HG03175 (cell line): ENCODE results near the gene IFNL2.
"Not testable (repeated sequence)": the region's sequence is repeated elsewhere in the genome, so short reads cannot be mapped to it uniquely, and the experiment has no call there.

ENCODE experiments used
- ATAC-seq: cut with Tn5 transposase; IDR thresholded peaks from one replicate; pipeline ENCODE4 v1.9.1; 2021; ENCODE audit warnings: mild to moderate bottlenecking, moderate library complexity; ENCODE audit not compliant: unreplicated experiment

The IFNL2 gene

GRCh38 chr19:39252458-39252857 lies 15.7 kb upstream of the IFNL2 start:
- ATAC-seq: no peak

GRCh38 chr19:39253374-39254149 lies 14.6 kb upstream of the IFNL2 start:
- no peak for ATAC-seq

- ATAC-seq: no peak
Observed at GRCh38 chr19:39254531-39255345, 13.5 kb upstream of the IFNL2 start.

DNA sequence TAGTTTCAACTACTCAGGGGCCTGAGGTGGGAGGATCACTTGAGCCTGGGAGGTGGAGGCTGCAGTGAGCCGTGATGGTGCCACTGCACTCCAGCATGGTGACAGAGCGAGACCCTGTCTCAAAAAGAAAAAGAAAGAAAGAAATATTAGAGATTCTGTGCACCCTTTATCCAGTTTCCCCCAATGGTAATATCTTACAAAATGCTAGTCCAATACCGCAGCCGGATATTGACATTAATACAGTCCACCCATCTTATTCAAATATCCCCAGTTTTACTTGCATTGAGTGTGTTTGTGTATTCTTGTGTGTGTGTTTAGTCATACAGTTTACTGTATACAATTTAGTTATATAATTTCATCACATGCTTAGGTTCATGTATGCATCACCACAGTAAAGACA lies 11.0 kb upstream of the IFNL2 start:
- no peak for ATAC-seq

DNA sequence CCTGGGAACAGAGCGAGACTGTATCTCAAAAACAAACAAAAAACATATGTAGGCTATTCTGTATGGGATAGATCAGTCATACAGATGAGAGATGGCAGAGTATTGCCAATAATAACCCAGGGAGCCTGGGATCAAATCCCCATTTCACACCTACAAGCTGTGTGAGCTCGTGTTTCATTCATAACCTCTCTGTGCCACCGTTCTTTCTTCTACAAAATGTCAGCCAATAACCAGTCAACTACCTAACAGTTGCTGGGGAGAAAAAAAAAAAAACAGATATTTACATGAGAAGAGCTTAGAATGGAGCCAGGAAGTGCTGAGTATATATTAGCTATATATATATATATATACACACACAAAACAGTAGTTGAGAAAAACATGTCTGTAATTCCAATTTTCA lies 6.5 kb upstream of the IFNL2 start:
- ATAC-seq: no peak

DNA sequence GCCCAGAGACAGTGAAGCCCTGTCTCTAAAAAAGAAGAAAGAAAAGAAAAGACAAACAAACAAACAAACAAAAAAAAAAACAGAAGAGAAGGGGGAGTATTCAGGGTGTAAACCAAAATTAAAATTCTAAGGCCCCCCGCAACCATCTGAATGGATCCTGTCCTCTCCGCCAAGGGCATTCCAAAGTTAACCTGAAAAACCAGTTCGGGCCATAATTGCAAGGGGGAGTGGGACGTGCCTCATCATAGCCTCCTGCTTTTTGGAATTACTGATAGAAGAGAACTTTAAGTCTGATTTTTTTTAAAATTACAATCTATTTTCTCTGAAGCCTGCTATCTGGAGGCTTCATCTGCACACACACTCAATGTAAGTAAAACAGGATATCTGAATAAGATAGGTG lies 5.7 kb upstream of the IFNL2 start:
- no peak for ATAC-seq

- ATAC-seq: no peak
Observed at GRCh38 chr19:39263912-39264305, 4.3 kb upstream of the IFNL2 start.

- no peak for ATAC-seq
Observed at GRCh38 chr19:39264306-39265290, 3.6 kb upstream of the IFNL2 start.

DNA sequence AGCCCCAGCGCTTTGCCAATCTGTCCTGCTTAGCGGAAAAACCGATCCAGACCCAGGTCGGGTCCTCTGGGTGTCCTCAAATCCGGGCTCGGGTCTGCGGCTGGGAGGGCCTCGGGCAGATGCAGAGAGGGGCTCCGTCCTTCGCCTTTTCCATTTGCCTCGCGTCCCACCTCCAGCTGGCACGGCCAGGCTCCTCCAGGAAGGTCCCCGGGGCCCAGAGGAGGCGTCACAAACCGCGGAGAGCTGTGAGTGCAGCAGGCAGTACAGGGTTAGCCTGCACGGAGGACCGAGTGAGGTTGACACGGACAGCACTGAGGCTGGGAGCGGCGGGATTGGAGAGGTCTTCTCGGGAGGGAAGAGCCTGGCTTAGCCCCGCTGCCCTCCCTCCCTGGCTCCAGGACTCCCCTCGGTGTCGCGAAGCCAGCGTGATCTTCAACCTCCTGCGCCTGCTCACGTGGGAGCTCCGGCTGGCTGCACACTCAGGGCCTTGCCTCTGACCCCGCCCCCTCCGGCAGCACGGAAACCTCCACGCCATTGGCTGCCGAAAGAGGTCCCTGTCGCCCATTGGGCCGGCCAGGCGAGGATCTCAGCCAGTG lies 2.8 kb upstream of the IFNL2 start:
- ATAC-seq: no peak

- ATAC-seq: not testable (repeated sequence)
Observed at GRCh38 chr19:39268531-39269223, 481 bp downstream of the IFNL2 start.

GRCh38 chr19:39269369-39269768 lies 1.2 kb downstream of the IFNL2 start:
- not testable (repeated sequence) for ATAC-seq

DNA sequence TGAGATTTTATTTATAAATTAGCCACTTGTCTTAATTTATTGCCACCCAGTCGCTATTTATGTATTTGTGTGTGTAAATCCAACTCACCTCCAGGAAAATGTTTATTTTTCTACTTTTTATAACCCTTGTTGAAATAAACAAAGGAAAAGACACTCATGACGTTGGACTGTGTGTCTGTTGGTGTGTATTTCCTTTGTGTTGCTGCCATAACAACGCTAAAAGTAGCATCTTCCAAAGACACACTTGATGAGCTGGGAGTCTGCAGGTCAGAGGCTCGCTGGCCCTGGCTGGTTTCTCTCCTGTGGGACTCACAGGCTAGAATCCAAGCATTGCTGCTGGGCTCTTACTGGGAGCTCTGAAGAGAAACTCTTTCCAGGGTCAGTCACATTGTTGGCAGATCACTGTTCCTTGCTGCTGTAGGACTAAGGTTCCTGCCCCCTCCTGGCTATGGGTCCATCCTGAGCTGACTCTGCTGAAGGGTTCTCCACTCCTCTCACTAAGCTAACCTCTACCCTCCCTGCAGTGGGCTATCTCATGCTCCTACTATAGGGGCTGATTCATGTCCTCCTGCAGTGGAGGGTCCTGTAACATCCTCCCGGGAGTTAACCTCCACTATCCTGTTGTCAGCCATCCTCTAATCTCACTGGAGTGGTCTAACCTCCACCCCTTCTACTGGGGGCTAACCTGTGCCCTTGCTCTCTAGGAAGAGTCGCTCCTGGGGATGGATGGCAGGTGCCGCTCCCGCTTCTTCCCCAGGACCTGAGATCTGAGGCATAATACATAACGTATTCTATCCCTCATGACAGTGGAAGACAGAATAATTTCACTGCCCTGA lies 2.1 kb downstream of the IFNL2 start:
- ATAC-seq: no peak

DNA sequence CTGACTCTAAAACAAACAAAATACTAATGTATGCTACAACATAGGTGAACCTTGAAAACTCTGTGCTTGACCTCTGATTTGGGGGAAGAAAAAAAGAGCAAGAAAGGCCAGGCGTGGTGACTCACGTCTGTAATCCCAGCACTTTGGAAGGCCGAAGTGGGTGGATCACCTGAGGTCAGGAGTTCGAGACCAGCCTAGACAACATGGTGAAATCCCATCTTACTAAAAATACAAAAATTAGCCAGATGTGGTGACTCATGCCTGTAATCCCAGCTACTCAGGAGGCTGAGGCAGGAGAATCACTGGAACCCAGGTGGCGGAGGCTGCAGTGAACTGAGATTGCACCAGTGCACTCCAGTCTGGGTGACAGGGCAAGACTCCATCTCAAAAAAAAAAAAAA lies 5.7 kb downstream of the IFNL2 start:
- ATAC-seq: not testable (repeated sequence)

GRCh38 chr19:39275578-39275977 lies 7.4 kb downstream of the IFNL2 start:
- no peak for ATAC-seq

DNA sequence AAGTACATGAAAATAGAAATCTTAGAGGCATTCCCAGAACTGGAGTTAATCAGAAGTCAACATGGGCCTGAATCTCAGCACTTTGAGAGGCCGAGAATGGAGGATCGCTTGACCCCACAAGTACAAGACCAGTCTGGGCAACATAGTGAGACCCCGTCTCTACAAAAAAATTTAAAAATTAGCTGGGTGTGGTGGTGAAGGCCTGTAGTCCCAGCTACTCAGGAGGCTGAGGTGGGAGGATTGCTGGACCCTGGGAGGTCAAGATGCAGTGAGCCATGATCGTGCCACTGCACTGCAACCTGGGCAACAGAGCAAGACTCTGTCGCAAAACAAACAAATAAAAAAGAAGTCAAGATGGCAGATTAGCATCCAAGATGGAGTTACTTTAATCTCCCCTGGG lies 8.5 kb downstream of the IFNL2 start:
- no peak for ATAC-seq

GRCh38 chr19:39277598-39277997 lies 9.4 kb downstream of the IFNL2 start:
- no peak for ATAC-seq

GRCh38 chr19:39282021-39282420 lies 13.8 kb downstream of the IFNL2 start:
- no peak for ATAC-seq

- no peak for ATAC-seq
Observed at GRCh38 chr19:39284032-39284431, 15.8 kb downstream of the IFNL2 start.

DNA sequence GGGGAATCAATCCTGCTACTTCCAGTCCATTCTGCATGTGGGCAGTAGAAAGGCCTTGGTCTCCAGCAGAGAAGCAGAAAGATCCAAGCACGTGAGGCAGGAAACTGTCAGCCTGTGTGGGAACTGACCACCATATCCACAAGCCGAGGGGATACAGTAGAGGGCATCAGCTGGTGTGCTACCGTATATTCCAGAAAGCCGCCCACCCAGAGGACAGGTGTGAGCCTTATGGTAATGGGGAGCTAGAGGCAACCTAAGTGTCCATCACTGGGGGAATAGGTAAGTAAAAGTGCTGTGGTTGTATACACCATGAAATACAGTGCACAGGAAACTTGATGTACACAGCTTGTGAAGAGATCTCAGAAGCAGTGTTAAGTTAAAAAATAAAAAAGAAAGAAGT lies 25.2 kb downstream of the IFNL2 start:
- no peak for ATAC-seq
